Occipital lobe (tissue), 2 donors: ENCODE measurements around the gene UBE2I. TPM values are rescaled to one million over a fixed set of nuclear protein-coding genes. Genes with fewer than 3 reads are reported as not detected.

Experiments
- DNase-seq: peaks from one replicate; lab custom pipeline; 2025; lab: John Stamatoyannopoulos, UW
- total RNA-seq: library from RNA; depleted of rRNA; stranded (reverse); fragments of >200 nt; gene quantifications from one replicate; pipeline ENCODE4 v1.2.3, GENCODE V29; 2014

The UBE2I gene
- total RNA-seq, 1 donor from 2014 or later, result 42.7 TPM

DNA sequence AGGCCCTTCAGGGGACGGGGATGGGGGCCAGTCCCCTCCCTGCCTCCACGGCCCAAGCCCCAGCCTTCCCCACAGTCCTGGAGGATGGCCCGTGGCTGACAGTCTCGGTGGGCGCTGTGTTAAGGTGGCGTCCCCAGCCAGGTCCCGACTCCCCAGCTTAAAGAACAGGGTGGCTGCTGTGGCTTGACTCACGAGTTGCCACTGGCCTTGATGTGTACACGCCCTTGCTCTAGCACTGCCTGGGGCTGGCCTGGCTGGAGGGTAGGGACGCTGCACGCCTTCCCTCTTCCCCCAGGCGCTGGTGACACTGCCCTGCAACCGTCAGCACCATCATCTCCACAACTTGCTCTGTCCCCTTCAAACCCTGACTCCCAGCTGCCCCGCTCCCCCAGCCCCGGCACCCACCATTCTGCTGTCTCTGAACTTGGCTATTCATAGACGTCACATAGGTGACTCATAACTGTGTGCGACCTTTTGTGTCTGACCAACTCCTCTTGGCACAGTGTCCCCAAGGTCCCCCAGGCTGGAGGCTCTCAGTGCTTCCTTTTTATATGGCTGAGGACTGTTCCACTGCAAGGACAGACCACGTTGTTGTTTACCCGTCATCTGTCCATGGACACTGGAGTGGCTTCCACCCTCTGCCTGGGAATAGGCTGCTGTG is 48.6 kb downstream of the UBE2I start:
- no peak for DNase-seq

DNA sequence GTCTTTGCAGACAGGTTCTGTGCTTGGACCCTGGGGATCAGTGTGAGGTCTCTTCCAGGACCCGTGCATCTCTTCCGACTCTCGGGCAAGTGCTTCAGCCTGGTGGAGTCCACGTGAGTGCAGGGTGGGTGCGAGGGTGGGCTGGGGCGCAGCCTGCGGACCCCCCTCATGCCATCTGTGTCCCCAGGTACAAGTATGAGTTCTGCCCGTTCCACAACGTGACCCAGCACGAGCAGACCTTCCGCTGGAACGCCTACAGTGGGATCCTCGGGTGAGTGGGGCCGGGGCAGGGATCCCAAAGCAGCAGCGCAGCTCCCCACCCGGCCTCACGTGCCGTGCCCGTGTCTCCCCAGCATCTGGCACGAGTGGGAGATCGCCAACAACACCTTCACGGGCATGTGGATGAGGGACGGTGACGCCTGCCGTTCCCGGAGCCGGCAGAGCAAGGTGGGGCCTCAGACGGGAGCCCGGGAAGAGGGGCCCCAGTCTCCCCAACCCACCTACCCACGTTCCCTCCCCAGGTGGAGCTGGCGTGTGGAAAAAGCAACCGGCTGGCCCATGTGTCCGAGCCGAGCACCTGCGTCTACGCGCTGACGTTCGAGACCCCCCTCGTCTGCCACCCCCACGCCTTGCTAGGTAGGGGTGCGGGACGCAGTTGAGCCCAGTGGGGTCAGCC is 52.4 kb downstream of the UBE2I start:
- DNase-seq, result no peak

DNA sequence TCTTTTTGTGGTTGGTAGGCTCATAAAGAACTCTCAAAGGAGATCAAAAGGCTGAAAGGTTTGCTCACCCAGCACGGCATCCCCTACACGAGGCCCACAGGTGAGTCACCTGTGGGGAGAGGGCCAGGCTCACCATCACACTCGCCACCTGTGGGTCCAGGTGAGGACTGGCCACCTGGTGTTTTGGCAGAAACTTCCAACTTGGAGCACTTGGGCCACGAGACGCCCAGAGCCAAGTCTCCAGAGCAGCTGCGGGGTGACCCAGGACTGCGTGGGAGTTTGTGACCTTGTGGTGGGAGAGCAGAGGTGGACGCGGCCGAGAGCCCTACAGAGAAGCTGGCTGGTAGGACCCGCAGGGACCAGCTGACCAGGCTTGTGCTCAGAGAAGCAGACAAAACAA is 53.4 kb downstream of the UBE2I start:
- no peak for DNase-seq

DNA sequence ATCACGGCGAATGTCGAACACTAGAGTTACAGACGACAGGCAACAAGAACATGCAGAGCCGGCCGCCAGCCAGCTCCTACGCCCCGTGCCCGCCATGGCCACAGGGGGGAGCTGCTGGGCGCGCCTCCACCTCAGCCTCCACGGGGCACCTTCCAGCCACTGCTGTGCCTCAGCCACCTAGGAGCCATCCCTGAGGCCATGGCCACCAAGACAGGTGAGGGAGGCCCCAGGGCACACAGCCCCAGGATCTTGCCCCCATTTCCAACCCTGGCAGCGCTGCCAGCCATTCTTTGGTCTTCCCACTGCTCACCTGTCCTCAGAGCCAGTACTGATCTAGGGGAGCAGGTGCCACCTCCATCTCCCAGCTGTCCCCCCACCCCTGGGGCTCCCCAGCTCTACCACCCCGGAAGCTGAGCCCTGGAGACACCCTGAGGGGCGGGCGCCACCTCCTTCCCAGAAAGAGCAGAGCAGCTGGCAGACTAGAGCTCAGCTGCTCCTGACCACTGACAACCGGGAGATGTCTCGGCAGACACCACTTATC is 54.1 kb downstream of the UBE2I start:
- DNase-seq, result peak; percentile 43

DNA sequence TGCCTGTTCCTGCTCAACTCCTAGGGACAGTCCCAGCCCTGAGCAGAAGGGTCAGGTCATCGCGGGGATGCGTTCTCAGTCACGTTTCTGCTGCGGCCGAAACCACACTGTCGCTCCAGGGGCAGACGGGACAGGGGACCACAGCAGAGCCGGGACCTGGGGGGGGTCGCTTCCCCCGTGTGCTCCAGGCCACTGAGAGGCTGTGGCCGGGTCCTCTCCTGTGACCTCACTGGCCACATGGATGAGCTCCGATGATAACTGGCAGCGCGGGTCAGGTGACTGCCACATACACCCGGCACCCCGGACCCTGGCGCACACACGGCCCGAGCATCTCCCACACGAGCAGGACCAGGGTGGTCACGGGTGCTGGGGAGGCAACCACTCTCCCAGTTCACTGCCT is 55.1 kb downstream of the UBE2I start:
- no peak for DNase-seq

DNA sequence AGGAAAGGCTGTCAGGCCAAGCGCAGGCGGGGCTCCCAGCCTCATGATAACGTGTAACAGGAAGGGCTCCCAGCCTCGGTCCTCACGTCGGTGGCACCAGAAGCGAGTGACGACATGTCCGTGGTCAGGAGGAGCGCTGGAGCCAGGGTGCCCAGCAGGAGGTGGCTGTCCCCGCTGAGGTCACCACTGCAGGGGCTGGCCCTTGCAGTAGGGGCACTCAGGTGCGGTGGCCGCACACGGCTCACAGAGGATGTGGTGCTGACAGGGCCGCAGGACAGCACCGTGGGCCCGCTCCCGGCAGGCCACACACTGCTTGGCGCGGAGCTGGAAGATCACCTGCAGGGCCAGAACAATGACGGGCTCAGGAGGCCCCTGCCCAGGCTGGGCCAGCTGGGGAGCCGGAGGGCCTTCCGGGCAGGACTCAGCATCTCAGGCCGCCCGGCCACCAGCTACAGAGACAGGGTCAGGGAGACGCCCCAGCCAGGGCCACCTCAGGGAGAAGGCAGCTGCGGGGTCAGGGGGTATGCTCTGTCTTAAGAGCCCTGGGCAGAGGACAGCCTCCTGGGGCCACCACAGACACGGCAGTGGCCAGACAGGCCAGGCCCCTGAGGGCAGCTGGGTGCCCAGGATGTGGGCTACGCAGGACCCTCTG is 56.8 kb downstream of the UBE2I start:
- no peak for DNase-seq

DNA sequence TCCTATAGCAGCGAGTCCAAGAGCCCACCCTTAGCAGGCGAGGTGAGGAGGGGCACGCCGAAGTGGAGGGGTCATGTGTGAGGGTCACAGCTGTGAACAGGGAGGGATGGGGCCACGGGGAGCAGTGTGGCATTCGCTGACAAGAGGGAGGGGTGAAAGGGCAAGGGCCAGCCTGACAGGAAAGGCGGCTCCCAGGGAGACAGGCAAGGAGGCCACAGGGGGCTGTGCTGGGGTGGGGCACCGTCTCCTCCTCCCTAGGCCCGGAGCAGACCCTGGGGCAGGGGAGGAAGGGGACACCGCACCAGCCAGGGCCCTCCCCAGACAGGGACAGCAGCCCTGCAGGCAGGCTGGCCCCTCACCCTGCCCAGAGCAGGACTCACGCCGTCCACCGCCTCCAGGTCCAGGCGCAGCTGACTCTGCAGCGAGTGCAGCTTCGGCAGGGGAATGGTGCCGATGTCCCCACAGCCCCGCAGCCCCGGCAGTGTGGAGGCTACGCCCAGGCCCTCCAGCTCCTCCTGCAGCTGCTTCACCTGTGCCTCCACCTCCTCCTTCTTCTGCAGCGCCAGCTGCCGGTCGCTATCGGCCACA is 57.4 kb downstream of the UBE2I start:
- DNase-seq, result no peak

DNA sequence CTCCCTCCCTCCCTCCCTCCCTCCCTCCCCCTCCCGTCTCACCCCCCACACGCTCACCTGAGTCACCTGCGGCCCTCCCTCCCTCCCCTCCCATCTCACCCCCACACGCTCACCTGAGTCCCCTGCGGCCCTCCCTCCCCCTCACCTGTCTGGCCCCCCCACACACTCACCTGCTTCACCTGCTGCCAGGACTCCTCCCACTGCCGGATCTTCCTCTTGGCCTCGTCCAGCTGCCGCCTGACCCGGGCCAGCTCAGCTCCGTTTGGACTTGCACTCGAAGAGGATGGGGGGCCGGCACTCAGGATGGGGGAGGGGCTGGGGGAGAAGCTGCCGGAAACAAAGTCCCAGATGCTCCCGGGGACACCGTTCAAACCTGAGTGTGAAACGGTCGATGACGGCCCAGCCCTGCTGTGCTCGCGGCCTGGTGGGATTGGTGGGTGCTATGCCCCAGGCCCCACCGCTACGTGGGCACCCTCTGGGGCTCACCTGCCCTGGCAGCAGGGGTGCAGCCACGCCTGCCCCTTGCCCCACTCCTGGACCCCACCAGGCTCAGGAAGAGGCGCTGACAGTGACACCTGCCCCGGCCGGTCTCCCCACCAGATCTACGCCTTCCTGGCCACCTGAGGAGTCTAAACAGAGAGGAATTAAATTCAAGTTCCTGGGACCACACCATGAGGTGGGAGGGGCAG is 58.2 kb downstream of the UBE2I start:
- no peak for DNase-seq

DNA sequence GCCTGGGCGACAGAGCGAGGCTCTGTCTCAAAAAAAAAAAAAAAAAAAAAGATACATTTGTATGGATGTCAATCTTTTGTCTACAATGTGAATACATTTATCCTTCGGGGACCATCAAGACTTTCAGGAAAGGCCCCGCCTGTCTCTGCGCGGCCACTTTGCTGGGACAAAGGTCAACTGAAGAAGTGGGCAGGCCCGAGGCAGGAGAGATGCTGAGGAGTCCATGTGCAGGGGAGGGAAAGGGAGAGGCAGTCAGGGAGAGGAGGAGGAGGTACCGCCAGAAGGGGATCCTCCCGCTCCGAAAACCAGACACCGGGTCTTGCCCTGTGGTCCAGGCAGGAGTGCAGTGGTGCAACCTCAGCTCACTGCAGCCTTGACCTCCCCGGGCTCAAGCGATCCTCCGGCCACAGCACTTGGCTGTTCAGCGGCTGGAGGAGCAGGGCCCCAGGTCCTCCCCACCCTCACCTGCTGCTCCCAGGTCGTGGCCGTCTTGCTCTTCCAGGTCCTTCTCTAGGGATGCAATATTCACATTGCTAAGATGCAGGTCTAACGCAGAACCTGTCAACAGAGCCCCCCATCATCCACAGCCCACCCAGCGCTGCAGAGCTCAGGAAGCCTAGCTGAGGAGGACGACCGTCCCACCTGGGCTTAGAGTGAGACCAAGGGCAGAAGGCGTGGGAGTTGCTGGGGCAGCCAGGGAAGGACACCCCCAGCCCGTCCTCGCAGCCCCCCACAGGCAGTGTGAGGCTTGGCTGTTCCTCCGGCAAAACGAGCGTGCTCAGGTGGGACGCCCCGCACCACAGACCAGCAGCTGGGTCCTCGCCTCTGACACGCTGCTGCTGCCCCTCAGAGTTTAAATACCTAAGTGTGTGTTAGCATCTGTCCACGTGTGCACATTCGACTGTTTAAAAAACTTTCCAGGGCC is 61.9 kb downstream of the UBE2I start:
- no peak for DNase-seq

DNA sequence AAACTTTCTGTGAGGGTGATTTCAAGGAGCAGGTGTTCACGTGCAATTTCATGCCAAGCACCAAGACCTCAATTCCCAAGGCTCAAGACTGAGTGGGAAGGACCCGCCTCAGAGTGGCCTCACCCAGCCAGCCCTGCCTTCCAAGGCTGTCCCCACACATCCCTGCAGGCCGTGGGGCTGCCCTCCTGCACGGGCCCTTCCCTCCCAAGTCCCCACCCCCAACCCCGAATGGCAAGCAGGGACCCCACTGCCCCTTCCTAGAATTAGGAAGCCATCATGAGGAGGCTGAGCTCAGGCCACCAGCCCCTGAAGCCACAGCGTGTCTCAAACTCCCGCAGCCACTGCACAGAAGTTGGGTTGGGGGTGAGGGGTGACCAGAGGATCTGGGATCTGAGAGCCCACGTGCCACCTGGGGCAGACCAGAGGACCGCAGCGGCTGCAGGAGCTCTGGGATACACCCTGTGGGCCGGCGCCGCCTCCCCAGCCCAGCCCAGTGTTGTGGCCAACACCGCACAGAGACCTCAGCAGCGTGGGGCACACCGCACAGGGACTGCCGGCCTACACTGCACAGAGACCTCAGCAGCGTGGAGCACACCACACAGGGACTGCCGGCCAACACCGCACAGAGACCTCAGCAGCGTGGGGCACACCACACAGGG is 63.0 kb downstream of the UBE2I start:
- no peak for DNase-seq

DNA sequence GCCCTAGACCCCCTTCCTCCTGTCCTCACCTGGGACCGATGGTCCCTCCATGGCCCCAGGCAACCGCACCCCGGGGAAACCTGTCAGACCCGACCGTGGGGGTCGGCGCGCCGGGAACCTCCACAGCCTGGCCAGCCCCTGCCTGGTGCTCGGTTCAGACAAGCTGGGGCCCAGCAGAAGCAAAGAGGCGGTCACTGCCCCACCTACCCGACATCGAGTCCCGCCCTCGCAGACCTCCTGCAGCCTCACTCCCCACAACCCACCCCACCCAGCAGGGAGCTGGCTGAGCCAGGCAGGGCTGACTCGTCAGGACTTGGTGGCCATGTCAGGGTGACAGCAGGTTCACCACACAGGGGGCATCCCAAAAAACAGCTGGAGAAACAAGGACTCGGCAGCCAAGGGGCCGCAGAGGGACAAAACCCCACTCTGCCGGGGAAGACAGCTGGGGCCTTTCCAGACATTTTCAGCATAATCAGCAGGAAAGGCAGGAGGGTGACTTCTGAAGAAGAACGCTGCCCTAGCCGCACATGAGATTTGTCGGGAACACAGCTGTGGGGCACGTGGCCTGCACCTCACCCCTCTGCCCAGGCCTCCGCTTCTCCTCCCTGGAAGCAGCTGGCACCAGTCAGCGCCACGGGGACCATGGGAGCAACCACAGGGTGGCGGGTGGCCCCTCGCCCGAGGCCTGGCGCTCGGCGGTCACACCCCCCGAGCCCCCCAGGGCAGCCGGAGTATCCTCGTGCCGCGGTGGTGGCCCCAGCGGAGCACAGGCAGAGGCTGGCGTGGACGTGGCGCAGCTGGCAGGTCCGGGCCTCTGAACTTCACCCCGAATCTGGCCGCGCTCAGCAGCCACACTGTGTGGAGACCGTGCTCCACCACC is 65.2 kb downstream of the UBE2I start:
- no peak for DNase-seq

DNA sequence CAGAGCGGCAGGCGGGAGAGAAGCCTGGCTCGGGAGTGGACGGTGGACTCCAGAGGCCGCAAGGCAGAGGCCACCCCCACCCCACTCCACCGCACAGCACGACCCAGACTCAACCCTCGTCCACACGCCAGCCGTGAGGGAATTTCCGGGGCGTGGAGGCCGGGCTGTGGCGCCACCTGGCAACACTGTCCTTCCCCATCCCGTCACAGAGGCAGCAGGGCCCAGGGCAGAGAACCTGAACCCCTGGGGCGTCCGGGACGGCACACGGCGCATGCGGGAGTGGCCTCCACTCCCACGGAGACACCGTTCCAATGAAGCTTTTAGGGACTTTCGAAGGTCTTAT is 65.8 kb downstream of the UBE2I start:
- no peak for DNase-seq

DNA sequence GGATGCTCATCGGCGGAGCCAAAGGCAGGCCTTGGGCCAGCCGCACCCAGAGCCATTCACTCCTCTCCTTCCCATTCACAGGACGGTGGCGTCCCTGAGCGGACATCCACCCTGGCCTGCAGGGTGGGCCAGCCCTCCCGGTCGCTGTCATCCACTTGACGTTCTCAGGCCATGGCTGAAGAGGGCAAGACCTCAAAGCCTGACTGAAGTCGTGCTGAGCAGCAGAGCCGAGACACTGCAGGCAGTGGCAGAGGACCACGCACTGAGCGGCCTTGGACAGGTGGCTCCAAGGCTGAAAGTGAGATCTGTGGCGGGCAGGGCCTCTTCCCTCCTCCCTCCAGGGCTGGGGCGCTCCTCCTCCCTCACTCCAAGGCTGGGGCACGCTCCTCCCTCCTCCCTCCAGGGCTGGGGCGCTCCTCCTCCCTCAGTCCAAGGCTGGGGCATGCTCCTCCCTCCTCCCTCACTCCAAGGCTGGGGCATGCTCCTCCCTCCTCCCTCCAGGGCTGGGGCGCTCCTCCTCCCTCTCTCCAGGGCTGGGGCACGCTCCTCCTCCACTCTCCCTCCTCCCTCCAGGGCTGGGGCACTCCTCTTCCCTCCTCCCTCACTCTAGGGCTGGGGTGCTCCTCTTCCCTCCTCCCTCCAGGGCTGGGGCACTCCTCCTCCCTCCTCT is 66.4 kb downstream of the UBE2I start:
- no peak for DNase-seq

Other genes starting within 250 kb of the UBE2I start
- 0.16 TPM for gene SSTR5, start 236.9 kb upstream of the UBE2I start, total RNA-seq
- not detected for gene C1QTNF8, start 213.4 kb upstream of the UBE2I start, total RNA-seq
- gene CACNA1H, start 156.5 kb upstream of the UBE2I start, total RNA-seq, result 15.4 TPM
- not detected for gene TPSG1, start 84.4 kb upstream of the UBE2I start, total RNA-seq
- gene TPSB2, start 79.5 kb upstream of the UBE2I start, total RNA-seq, result not detected
- not detected for gene TPSAB1, start 68.9 kb upstream of the UBE2I start, total RNA-seq
- not detected for gene TPSD1, start 53.6 kb upstream of the UBE2I start, total RNA-seq
- gene BAIAP3, start 24.0 kb downstream of the UBE2I start, total RNA-seq, result 5.8 TPM
- gene TSR3, start 42.2 kb downstream of the UBE2I start, total RNA-seq, result 36.8 TPM
- 15.0 TPM for gene GNPTG, start 42.3 kb downstream of the UBE2I start, total RNA-seq
- 10.1 TPM for gene UNKL, start 105.1 kb downstream of the UBE2I start, total RNA-seq
- 11.2 TPM for gene UQCC4, start 111.1 kb downstream of the UBE2I start, total RNA-seq
- not detected for gene PERCC1, start 121.4 kb downstream of the UBE2I start, total RNA-seq
- gene CCDC154, start 134.9 kb downstream of the UBE2I start, total RNA-seq, result 0.16 TPM
- 29.2 TPM for gene CLCN7, start 165.4 kb downstream of the UBE2I start, total RNA-seq
- gene PTX4, start 179.3 kb downstream of the UBE2I start, total RNA-seq, result not detected
- 11.7 TPM for gene TELO2, start 183.7 kb downstream of the UBE2I start, total RNA-seq
- gene TMEM204, start 224.0 kb downstream of the UBE2I start, total RNA-seq, result 2.5 TPM